ENCODE data around the gene MDGA2. TPM values are rescaled to one million over a fixed set of nuclear protein-coding genes. Genes with fewer than 3 reads are reported as not detected.
A peak's percentile ranks its signal among the peaks of the same experiment; 100 is the strongest.

The MDGA2 gene
- total and polyA plus RNA-seq, 2 experiments from 2014 or later: 0.33 to 0.46 TPM

DNA sequence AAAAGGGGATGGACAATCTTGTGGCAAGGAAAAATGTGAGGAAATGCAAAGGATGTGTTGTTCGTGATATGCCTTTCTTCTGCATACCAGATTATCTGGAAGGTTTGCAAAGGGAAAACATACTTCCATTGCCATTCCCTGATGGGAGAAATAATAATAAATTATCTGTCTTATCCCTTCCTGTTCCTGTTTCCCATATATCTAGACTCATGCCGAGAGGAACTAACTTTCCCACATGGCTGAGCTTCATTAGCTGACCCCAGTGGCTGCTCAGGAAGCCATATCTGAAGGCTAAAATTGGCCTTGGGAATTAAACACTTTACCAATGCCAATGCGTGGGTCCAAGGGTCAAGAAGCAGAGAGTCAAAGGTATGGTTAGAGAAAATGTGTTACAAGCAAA is 439.8 kb downstream of the MDGA2 start:
- Histone ChIP-seq H3K4me3 (no peak overlapping the region), H3K9me3 (ENCODE audit: low read depth) (no peaks in the 10 kb centered on the region), H3K36me3 (no peaks in the 10 kb centered on the region), H3K27me3 (no peaks in the 10 kb centered on the region), H3K27ac (no peak overlapping the region), H3K4me1 (ENCODE audit: low read depth) (no peaks in the 10 kb centered on the region)
- DNase-seq (ENCODE audit: low read depth in 1 of 2, low spot score in 1 of 2): no peak
- no peak for TF ChIP-seq CTCF (IDR thresholded peaks at IDR 0.05; ENCODE audit: low read depth, low read length)

DNA sequence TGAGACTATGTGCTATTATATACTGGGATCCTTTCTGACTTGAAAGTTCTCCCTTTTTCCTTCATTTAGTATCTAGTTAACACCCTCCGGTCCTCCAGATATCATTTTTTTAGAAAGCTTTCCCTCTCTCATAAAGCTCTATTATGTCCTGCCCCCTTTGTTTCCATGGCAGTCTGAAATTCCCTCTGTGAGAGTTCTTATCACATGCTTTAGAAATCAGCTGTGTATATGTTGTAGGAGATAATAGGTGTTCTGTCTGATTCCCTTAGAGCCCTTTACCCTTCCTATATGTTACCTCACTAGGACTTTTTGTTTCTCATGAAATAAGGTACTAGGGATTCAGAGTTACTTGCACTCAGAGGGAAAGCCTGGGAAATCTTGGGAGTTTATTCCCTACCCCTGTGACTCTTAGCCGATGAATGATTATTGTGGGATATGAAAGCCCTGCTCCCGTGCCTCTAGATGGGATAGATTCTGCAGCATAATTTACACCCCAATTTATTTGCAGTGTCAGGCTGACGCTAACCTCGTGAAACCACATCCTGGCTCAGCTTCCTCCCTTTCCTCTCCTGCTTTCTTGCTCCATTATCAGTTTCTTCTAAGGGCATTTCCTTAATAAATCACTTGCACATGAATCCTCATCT is 448.4 kb downstream of the MDGA2 start:
- DNase-seq (ENCODE audit: low read depth in 1 of 2, low spot score in 1 of 2): peak in 1 of 2 donors; percentile 3
- Histone ChIP-seq H3K4me1 (ENCODE audit: low read depth) (no peaks in the 10 kb centered on the region), H3K9me3 (ENCODE audit: low read depth) (no peaks in the 10 kb centered on the region), H3K36me3 (no peaks in the 10 kb centered on the region), H3K27me3 (no peaks in the 10 kb centered on the region), H3K27ac (no peak overlapping the region), H3K4me3 (no peak overlapping the region)
- no peak for TF ChIP-seq CTCF (IDR thresholded peaks at IDR 0.05; ENCODE audit: low read depth, low read length)

DNA sequence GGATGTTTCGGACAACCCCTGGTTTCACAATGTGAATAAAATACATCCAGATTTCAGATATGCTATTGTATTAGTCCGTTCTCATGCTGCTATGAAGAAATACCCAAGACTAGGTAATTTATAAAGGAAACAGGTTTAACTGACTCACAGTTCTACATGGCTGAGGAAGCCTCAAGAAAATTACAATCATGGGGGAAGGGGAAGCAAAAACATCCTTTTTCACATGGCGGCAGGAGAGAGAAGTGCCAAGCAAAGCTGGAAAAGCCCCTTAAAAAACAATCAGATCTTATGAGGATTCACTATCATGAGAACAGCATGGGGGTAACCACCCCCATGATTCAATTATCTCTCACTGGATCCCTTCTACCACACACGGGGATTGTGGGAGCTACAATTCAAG is 451.7 kb downstream of the MDGA2 start:
- no peaks in the 10 kb centered on the region for H3K36me3 ChIP-seq
- H3K27me3 ChIP-seq: no peaks in the 10 kb centered on the region
- no peaks in the 10 kb centered on the region for H3K4me1 ChIP-seq (ENCODE audit: low read depth)
- H3K27ac ChIP-seq: no peak overlapping the region
- no peak for DNase-seq (ENCODE audit: low read depth in 1 of 2, low spot score in 1 of 2)
- no peak for TF ChIP-seq CTCF (IDR thresholded peaks at IDR 0.05; ENCODE audit: low read depth, low read length)
- H3K4me3 ChIP-seq: no peak overlapping the region
- no peaks in the 10 kb centered on the region for H3K9me3 ChIP-seq (ENCODE audit: low read depth)

DNA sequence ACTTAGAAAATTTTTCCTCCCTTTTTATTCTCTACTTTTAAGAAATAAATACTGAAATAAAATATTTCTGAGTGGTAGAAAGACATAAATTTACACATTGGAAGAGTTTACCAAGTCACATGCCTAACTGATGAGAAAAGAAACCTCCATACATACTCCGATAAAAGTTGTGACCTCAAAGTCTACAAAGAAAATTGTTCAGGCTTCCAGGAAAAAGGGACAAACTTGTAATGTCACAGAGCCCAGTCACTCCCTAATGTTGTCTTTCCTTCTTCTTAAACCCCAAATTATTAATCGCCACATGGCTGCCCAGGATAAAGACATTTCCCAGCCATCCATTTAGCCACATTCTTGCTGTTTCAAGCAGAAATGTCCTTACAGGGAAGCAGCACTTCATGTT is 455.3 kb downstream of the MDGA2 start:
- Histone ChIP-seq H3K27ac (no peak overlapping the region), H3K36me3 (no peaks in the 10 kb centered on the region), H3K9me3 (ENCODE audit: low read depth) (no peaks in the 10 kb centered on the region), H3K4me3 (no peak overlapping the region), H3K4me1 (ENCODE audit: low read depth) (no peaks in the 10 kb centered on the region), H3K27me3 (no peaks in the 10 kb centered on the region)
- no peak for TF ChIP-seq CTCF (IDR thresholded peaks at IDR 0.05; ENCODE audit: low read depth, low read length)
- no peak for DNase-seq (ENCODE audit: low read depth in 1 of 2, low spot score in 1 of 2)

DNA sequence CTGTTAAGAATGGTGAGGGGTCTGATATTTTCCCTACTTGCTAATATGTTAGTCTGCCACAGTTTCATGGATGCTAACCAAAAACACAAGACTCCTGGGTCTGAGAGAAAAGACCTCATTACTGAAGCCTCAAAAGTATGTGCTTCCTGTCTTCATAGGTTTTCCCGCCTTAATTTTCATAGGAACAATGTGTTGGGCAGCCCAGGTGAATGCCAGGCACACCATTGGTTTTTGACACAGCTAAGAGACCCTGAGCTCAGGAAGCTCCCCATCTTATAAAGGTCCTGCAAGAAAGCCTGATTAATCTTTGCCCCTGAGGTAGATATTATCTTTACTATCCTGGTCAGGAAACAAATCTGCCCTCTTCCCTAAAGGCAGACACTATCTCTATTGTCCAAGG is 464.1 kb downstream of the MDGA2 start:
- TF ChIP-seq CTCF (IDR thresholded peaks at IDR 0.05; ENCODE audit: low read depth, low read length): no peak

More for the DNA sequence above, 464.1 kb downstream of the MDGA2 start:
- Histone ChIP-seq H3K27ac (no peak overlapping the region), H3K9me3 (ENCODE audit: low read depth) (no peaks in the 10 kb centered on the region), H3K4me1 (ENCODE audit: low read depth) (no peaks in the 10 kb centered on the region), H3K36me3 (no peaks in the 10 kb centered on the region), H3K4me3 (no peak overlapping the region), H3K27me3 (no peaks in the 10 kb centered on the region)
- no peak for DNase-seq (ENCODE audit: low read depth in 1 of 2, low spot score in 1 of 2)

Data from cardiac muscle cell (in vitro differentiated cells and primary cell).